Measurements from ENCODE around the gene PRPF38A. TPM values are rescaled to one million over a fixed set of nuclear protein-coding genes. Genes with fewer than 3 reads are reported as not detected.

PRPF38A gene
- total RNA-seq, 1 experiment from 2014 or later = 89.9 TPM

DNA sequence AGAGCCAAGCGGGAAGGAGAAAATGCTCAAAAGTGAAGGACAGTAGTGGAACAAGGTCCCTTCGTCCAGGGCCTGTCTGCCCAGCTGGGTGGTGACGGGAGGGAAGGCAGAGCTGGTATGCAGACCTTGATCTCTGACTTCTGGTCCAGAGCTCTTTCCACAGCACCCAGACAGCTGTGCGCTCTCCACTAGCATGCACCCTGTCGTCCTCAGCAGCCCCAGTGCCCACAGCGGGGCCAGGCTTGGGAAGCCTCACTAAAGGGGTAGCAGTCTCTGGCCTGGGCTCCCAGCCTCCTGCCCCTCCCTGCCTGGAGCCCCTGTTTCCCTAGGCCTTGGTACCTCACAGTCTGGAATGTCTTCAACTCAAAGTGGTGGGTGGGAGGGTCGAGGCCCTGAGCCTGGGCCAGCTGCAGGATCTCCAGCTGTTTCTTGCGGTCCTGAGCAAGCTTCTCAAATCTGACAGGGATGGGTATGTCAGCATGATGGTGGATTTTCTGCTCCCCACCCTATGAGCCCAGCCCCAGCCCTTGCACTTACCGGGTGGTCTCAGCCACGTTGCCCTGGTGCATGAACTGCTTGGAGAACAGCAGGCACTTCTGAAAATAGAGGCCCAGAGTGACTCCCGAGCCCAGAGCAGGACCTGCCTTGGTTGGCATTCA lies 48.4 kb upstream of the PRPF38A start:
- no peak overlapping the region for H3K14ac ChIP-seq (ENCODE audit: insufficient read depth, low read length)
- H4K20me1 ChIP-seq (ENCODE audit: control insufficient read depth, insufficient read depth, insufficient read length) = no peaks in the 10 kb centered on the region
- Mint-ChIP-seq H3K36me3 (ENCODE audit: insufficient read depth in 1 of 3, low read depth in 3 of 3) (peaks cover 51 to 86% (median 82%) of the 10 kb centered on the region in 3 experiments), H3K9me3 (no peaks in the 10 kb centered on the region), H3K27me3 (ENCODE audit: low read depth) (no peaks in the 10 kb centered on the region), H3K4me3 (no peak overlapping the region), H3K27ac (no peak overlapping the region), H3K4me1 (peaks cover 8 to 9% of the 10 kb centered on the region in 2 experiments)
- no peak overlapping the region for H4K91ac ChIP-seq (ENCODE audit: insufficient read length, low read depth, low read length)
- H3K4me1 ChIP-seq (ENCODE audit: insufficient read depth, low read length) = no peaks in the 10 kb centered on the region
- H3K27me3 ChIP-seq (ENCODE audit: insufficient read depth, low read length) = no peaks in the 10 kb centered on the region
- H4K8ac ChIP-seq (replicated peaks; ENCODE audit: insufficient read length, low read depth, low read length) = no peak overlapping the region
- no peaks in the 10 kb centered on the region for H3K79me1 ChIP-seq (ENCODE audit: insufficient read depth, low read depth, low read length, poor library complexity, severe bottlenecking)
- H2BK15ac ChIP-seq (ENCODE audit: low read depth, low read length) = no peak overlapping the region
- no CpG with 5 or more reads among the region's 11 CpGs for WGBS (ENCODE audit: extremely low coverage, insufficient read length, low lambda C conversion rate)
- H2AK5ac ChIP-seq (ENCODE audit: insufficient read length, low read length) = no peak overlapping the region
- no peaks in the 10 kb centered on the region for H3K79me2 ChIP-seq (ENCODE audit: insufficient read depth, low read length)
- no peak overlapping the region for H3K23ac ChIP-seq (ENCODE audit: insufficient read length, low read depth, low read length)
- H4K5ac ChIP-seq (ENCODE audit: insufficient read length, low read depth, low read length) = no peak overlapping the region
- H3K23me2 ChIP-seq (ENCODE audit: insufficient read length, low read depth, low read length, poor library complexity, severe bottlenecking) = no peaks in the 10 kb centered on the region
- TF ChIP-seq, protein P1, sequence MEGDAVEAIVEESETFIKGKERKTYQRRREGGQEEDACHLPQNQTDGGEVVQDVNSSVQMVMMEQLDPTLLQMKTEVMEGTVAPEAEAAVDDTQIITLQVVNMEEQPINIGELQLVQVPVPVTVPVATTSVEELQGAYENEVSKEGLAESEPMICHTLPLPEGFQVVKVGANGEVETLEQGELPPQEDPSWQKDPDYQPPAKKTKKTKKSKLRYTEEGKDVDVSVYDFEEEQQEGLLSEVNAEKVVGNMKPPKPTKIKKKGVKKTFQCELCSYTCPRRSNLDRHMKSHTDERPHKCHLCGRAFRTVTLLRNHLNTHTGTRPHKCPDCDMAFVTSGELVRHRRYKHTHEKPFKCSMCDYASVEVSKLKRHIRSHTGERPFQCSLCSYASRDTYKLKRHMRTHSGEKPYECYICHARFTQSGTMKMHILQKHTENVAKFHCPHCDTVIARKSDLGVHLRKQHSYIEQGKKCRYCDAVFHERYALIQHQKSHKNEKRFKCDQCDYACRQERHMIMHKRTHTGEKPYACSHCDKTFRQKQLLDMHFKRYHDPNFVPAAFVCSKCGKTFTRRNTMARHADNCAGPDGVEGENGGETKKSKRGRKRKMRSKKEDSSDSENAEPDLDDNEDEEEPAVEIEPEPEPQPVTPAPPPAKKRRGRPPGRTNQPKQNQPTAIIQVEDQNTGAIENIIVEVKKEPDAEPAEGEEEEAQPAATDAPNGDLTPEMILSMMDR (conservative IDR thresholded peaks at IDR 0.05) = no peak
- H3K9me3 ChIP-seq (ENCODE audit: control insufficient read depth, low read depth, low read length) = no peaks in the 10 kb centered on the region
- no peak overlapping the region for H3K4me2 ChIP-seq (ENCODE audit: insufficient read depth, insufficient read length, low read length)
- no peak overlapping the region for H3K56ac ChIP-seq (ENCODE audit: insufficient read length, low read depth, low read length)
- H3T11ph ChIP-seq (ENCODE audit: low read length) = no peak overlapping the region
- H2BK20ac ChIP-seq (ENCODE audit: low read depth, low read length, poor library complexity, severe bottlenecking) = no peak overlapping the region
- no peak overlapping the region for H3K4ac ChIP-seq (ENCODE audit: low read depth, low read length)
- no peak overlapping the region for H2BK120ac ChIP-seq (ENCODE audit: low read depth, low read length, poor library complexity, severe bottlenecking)
- H2AFZ ChIP-seq (ENCODE audit: low read length) = no peak overlapping the region
- H3K18ac ChIP-seq (ENCODE audit: insufficient read length, low read depth, low read length) = no peak overlapping the region
- no peak overlapping the region for H3K27ac ChIP-seq (ENCODE audit: insufficient read length, low read depth, low read length)
- no peak for DNase-seq
- H3K9ac ChIP-seq (ENCODE audit: extremely low read depth, insufficient read length, low read length) = no peak overlapping the region
- H2BK12ac ChIP-seq (ENCODE audit: insufficient read length, low read depth, low read length) = no peak overlapping the region
- H2BK5ac ChIP-seq (ENCODE audit: insufficient read length, low read length) = no peak overlapping the region
